Ovary (tissue), 9 donors: ENCODE results near the gene TRPM3. TPM values are rescaled to one million over a fixed set of nuclear protein-coding genes. Genes with fewer than 3 reads are reported as not detected.

Source experiments
- DNase-seq, 5 donors: peaks; one replicate each; pipeline ENCODE4 v3.0.0-alpha.2; 2019 to 2020
- H3K27ac ChIP-seq, 2 donors: fragments of 200-600 bp; one replicate each; pipeline versions ENCODE4 v1.5.1 to v1.8.0; 2019 to 2022
- H3K27me3 ChIP-seq: fragments of 200-600 bp; one replicate; pipeline ENCODE4 v1.8.0; 2022
- H3K36me3 ChIP-seq: fragments of 200-600 bp; sonication (generic); one replicate; pipeline ENCODE4 v1.5.1; 2019
- H3K4me1 ChIP-seq: one replicate; pipeline ENCODE4 v1.8.1; 2013; ENCODE audit warnings: mild to moderate bottlenecking, moderate library complexity; ENCODE audit not compliant: insufficient read depth
- H3K4me3 ChIP-seq: fragments of 200-600 bp; sonication (generic); one replicate; pipeline ENCODE4 v1.5.1; 2017
- H3K9me3 ChIP-seq, 2 donors: fragments of 200-600 bp in 1 of 2; sonication (generic) in 1 of 2; one replicate each; pipeline versions ENCODE4 v1.5.1 to v1.8.1; 2013 to 2019; ENCODE audit warnings: mild to moderate bottlenecking in 1 of 2, moderate library complexity in 1 of 2
- CTCF ChIP-seq, 3 donors: fragments of 450-650 bp in 2 of 3; fragments of 200-600 bp in 1 of 3; IDR thresholded peaks; one replicate each; pipeline versions ENCODE4 v1.5.1 to v1.8.0; 2016 to 2022; ENCODE audit warnings: antibody characterized with exemption in 3 of 3, mild to moderate bottlenecking in 1 of 3
- EP300 ChIP-seq: sonication (generic); formaldehyde crosslinking; IDR thresholded peaks from one replicate; pipeline ENCODE4 v1.6.1; 2017; ENCODE audit warnings: antibody characterized with exemption
- POLR2A ChIP-seq: fragments of 450-650 bp; IDR thresholded peaks from one replicate; pipeline ENCODE4 v1.6.1; 2017; ENCODE audit warnings: antibody characterized with exemption, mild to moderate bottlenecking, moderate library complexity
- WGBS, 3 donors: extraction: QIAGEN DNeasy Blood & Tissue Kit in 1 of 3; methylation state at CpG; one replicate each; pipeline versions ENCODE4 v1.1.5 to v1.1.7; 2013 to 2017; 5-methylcytosine and 5-hydroxymethylcytosine counted together
- intact Hi-C, 4 donors: fragments of 100-400 bp; cut with DNase I; formaldehyde crosslinking; loops; one replicate each; pipeline versions ENCODE4 v1.11.0 to v1.15.1; 2022 to 2023
- polyA plus RNA-seq, 2 donors: library from polyadenylated mRNA; stranded (reverse); fragments of 200-250 nt in 1 of 2; fragments of 350-450 nt in 1 of 2; fragmentation: Illumina TruSeq in 1 of 2; extraction: RNeasy Lipid Tissue Mini Kit (QIAGEN cat#74804) in 1 of 2; gene quantifications; one replicate each; pipeline ENCODE4 v1.2.3, GENCODE V29; 2013 to 2014
- total RNA-seq, 7 donors: library from RNA; depleted of rRNA in 2 of 7; stranded (reverse); fragments of >200 nt in 2 of 7; fragmentation: NEBNext Ultra II Directional in 3 of 7; extraction: Animal tissue kit (Norgen Biotek cat#: 25700) in 3 of 7; gene quantifications; one replicate each; pipeline versions ENCODE4 v1.1.0 to v1.2.4, GENCODE V29; 2016 to 2023
- donor health status: DM: no; HTN: no; CAD: no; lungs with moderate emphysema.
- donor health status: DM: no; HTN: no; CAD: no.
- donor health status: Bipolar disorder and iron deficiency.
- donor health status: DM: yes; HTN: yes; CAD: no.
- donor health status: DM: no; HTN: no; CAD: no.
- donor health status: DM: yes; HTN: yes; CAD: no.

Gene TRPM3
- total and polyA plus RNA-seq, 9 donors: 0.80 to 18.5 (median 4.6) TPM

GRCh38 chr9:70595211-70595610 is 526.2 kb downstream of the TRPM3 start:
- H3K9me3 ChIP-seq: no peaks in the 10 kb centered on the region
- no peak for DNase-seq
- 66 to 77% (median 76%) methylated on average over 4 of the region's 4 CpGs for WGBS, 3 donors
- intact Hi-C loops: no loop called here
- no peak overlapping the region for H3K27ac ChIP-seq
- H3K27me3 ChIP-seq: no peaks in the 10 kb centered on the region
- no peaks in the 10 kb centered on the region for H3K36me3 ChIP-seq
- peaks cover 1% of the 10 kb centered on the region for H3K4me1 ChIP-seq
- no peak for TF ChIP-seq EP300
- no peak for TF ChIP-seq POLR2A
- TF ChIP-seq CTCF (IDR thresholded peaks at IDR 0.05): no peak
- no peak overlapping the region for H3K4me3 ChIP-seq

- DNase-seq: no peak
- H3K4me3 ChIP-seq: no peak overlapping the region
- no peaks in the 10 kb centered on the region for H3K36me3 ChIP-seq
- H3K4me1 ChIP-seq: no peaks in the 10 kb centered on the region
- H3K9me3 ChIP-seq: no peaks in the 10 kb centered on the region
- intact Hi-C loops: no loop called here
- WGBS, 3 donors: 79 to 90% (median 84%) methylated on average over 2 of the region's 2 CpGs
- TF ChIP-seq POLR2A (no peak), CTCF (IDR thresholded peaks at IDR 0.05) (no peak), EP300 (no peak)
- H3K27me3 ChIP-seq: no peaks in the 10 kb centered on the region
- H3K27ac ChIP-seq: no peak overlapping the region
Measured at GRCh38 chr9:70594386-70594944, 527.0 kb downstream of the TRPM3 start.

GRCh38 chr9:70593241-70593640 is 528.2 kb downstream of the TRPM3 start:
- no peak overlapping the region for H3K27ac ChIP-seq
- no peaks in the 10 kb centered on the region for H3K4me1 ChIP-seq
- no peak overlapping the region for H3K4me3 ChIP-seq
- TF ChIP-seq CTCF (IDR thresholded peaks at IDR 0.05) (no peak), EP300 (no peak), POLR2A (no peak)
- no peak for DNase-seq
- H3K36me3 ChIP-seq: no peaks in the 10 kb centered on the region
- no peaks in the 10 kb centered on the region for H3K27me3 ChIP-seq
- intact Hi-C loops: no loop called here
- no peaks in the 10 kb centered on the region for H3K9me3 ChIP-seq

GRCh38 chr9:70590315-70590677 is 531.1 kb downstream of the TRPM3 start:
- no peak for DNase-seq
- Histone ChIP-seq H3K4me1 (peaks cover 6% of the 10 kb centered on the region), H3K4me3 (no peak overlapping the region), H3K27ac (no peak overlapping the region), H3K27me3 (no peaks in the 10 kb centered on the region), H3K9me3 (no peaks in the 10 kb centered on the region), H3K36me3 (no peaks in the 10 kb centered on the region)
- 21 to 50% (median 25%) methylated on average over 3 of the region's 3 CpGs for WGBS, 3 donors
- intact Hi-C loops: no loop called here
- TF ChIP-seq POLR2A (no peak), CTCF (IDR thresholded peaks at IDR 0.05) (no peak)
